PC-3 (cell line): ENCODE results near the gene CHMP4B. TPM values are rescaled to one million over a fixed set of nuclear protein-coding genes. Genes with fewer than 3 reads are reported as not detected.

Experiments used
- ATAC-seq: fragments of 200-7000 bp; cut with Tn5 transposase; 2 replicates; pipeline ENCODE4 v1.9.1; 2020; ENCODE audit warnings: mild to moderate bottlenecking, moderate library complexity
- BruUV-seq: library from RNA; stranded (reverse); fragments of 400-500 nt; replicated peaks from 2 replicates; lab custom pipeline; 2021; lab: Mats Ljungman, UMichigan
- CTCF ChIA-PET: fragments of 300-600 bp; sonication (Branson Sonifier 250); formaldehyde crosslinking; loops from one replicate; lab custom pipeline; 2022; ENCODE audit warnings: antibody characterized with exemption; lab: Charles Lee
- POLR2A ChIA-PET: fragments of 300-600 bp; sonication (Branson Sonifier 250); formaldehyde crosslinking; loops from one replicate; lab custom pipeline; 2022; ENCODE audit warnings: antibody characterized with exemption; ENCODE audit not compliant: unreplicated experiment; lab: Charles Lee
- DNase-seq: peaks from one replicate; pipeline ENCODE4 v3.0.0-alpha.2; 2015
- H2AFZ ChIP-seq: fragments of 300-600 bp; sonication (generic); 2 replicates; pipeline ENCODE4 v1.6.0; 2016; ENCODE audit warnings: antibody characterized with exemption, low read length
- H3F3A ChIP-seq: fragments of 300-600 bp; sonication (generic); one replicate; pipeline ENCODE4 v1.6.0; 2017; ENCODE audit warnings: antibody characterized with exemption, low read length, control low read depth, mild to moderate bottlenecking; ENCODE audit not compliant: unreplicated experiment
- H3K27ac ChIP-seq: fragments of 300-600 bp; sonication (generic); 2 replicates; pipeline ENCODE4 v1.5.1; 2016; ENCODE audit warnings: mild to moderate bottlenecking, low read length
- H3K27me3 ChIP-seq: fragments of 300-600 bp; sonication (generic); 2 replicates; pipeline ENCODE4 v1.6.1; 2016; ENCODE audit warnings: low read length, mixed read lengths
- H3K36me3 ChIP-seq: fragments of 300-600 bp; sonication (generic); 2 replicates; pipeline ENCODE4 v1.6.1; 2016; ENCODE audit warnings: low read depth, mixed run types, low read length, mixed read lengths
- H3K4me1 ChIP-seq: fragments of 300-600 bp; sonication (generic); 2 replicates; pipeline ENCODE4 v1.5.1; 2016; ENCODE audit warnings: low read length; ENCODE audit not compliant: insufficient read depth
- H3K4me2 ChIP-seq: fragments of 300-600 bp; sonication (generic); 2 replicates; pipeline ENCODE4 v1.6.0; 2016; ENCODE audit warnings: low read length
- H3K4me3 ChIP-seq: fragments of 300-600 bp; sonication (generic); 2 replicates; pipeline ENCODE4 v1.5.1; 2016; ENCODE audit warnings: mild to moderate bottlenecking, low read length, mixed read lengths
- H3K79me2 ChIP-seq: fragments of 300-600 bp; sonication (generic); 2 replicates; pipeline ENCODE4 v1.6.1; 2017; ENCODE audit warnings: low read length, mixed read lengths
- H3K9ac ChIP-seq: fragments of 300-600 bp; sonication (generic); 2 replicates; pipeline ENCODE4 v1.6.0; 2016; ENCODE audit warnings: mild to moderate bottlenecking, low read length
- H3K9me2 ChIP-seq: fragments of 300-600 bp; sonication (generic); replicated peaks from 2 replicates; pipeline ENCODE4 v1.6.1; 2016; ENCODE audit warnings: mixed run types, low read length, mixed read lengths
- H3K9me3 ChIP-seq: fragments of 300-600 bp; sonication (generic); 2 replicates; pipeline ENCODE4 v1.6.1; 2016; ENCODE audit warnings: low read length, mixed read lengths
- H4K20me1 ChIP-seq: fragments of 300-600 bp; sonication (generic); 2 replicates; pipeline ENCODE4 v1.6.1; 2016; ENCODE audit warnings: low read length, mixed read lengths
- CTCF ChIP-seq: fragments of 300-600 bp; sonication (generic); conservative IDR thresholded peaks from 2 replicates; pipeline ENCODE4 v1.5.1; 2017; ENCODE audit warnings: antibody characterized with exemption, low read depth, mild to moderate bottlenecking, low read length
- EZH2 ChIP-seq: fragments of 300-600 bp; sonication (generic); IDR thresholded peaks from one replicate; pipeline ENCODE4 v1.6.1; 2017; ENCODE audit warnings: antibody characterized with exemption, mild to moderate bottlenecking, low read length; ENCODE audit not compliant: unreplicated experiment
- EZH2phosphoT487 ChIP-seq: fragments of 300-600 bp; sonication (generic); IDR thresholded peaks from 2 replicates; pipeline ENCODE4 v1.6.1; 2018; ENCODE audit warnings: mild to moderate bottlenecking, antibody characterized with exemption, low read length, borderline replicate concordance
- intact Hi-C: fragments of 100-400 bp; cut with micrococcal nuclease; formaldehyde crosslinking; loops from 2 replicates; pipeline ENCODE4 v1.9.0; 2023
- total RNA-seq: library from RNA; depleted of rRNA; stranded (reverse); fragments of >200 nt; gene quantifications from 2 replicates; pipeline ENCODE4 v1.2.3, GENCODE V29; 2014

CHMP4B gene
- total RNA-seq, 1 experiment from 2014 or later, result 68.8 TPM

DNA sequence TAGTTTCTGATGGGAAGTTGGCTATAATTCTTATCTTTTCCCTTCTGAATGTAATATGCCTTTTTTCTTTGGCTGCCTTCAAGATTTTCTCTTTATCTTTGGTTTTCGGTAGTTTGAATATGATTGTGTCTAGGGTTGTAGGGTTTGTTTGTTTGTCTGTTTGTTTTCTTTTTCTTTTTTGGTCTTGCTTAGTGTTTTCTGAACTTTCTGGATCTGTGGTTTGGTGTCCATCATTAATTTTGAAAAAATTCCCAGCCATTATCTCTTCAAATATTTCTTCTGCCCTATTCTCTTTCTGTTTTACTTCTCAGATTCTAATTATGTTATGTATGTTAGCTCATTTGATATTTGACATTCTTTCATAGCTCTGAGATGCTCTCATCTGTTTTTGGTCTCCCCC, 79.4 kb downstream of the CHMP4B start:
- DNase-seq, result no peak
- H3K9me2 ChIP-seq, result no peaks in the 10 kb centered on the region
- H3K9me3 ChIP-seq, result no peaks in the 10 kb centered on the region
- no peaks in the 10 kb centered on the region for H4K20me1 ChIP-seq
- H3K4me3 ChIP-seq, result no peak overlapping the region
- H3K27ac ChIP-seq, result no peak overlapping the region
- no peak overlapping the region for H2AFZ ChIP-seq
- POLR2A ChIA-PET, result no interaction called here
- no peak for ATAC-seq
- peaks cover 10% of the 10 kb centered on the region; the same call in 1 of the 2 replicates for H3K4me1 ChIP-seq
- H3K9ac ChIP-seq, result no peak overlapping the region
- H3K79me2 ChIP-seq, result no peaks in the 10 kb centered on the region
- no peaks in the 10 kb centered on the region for H3F3A ChIP-seq
- TF ChIP-seq EZH2 (no peak), EZH2phosphoT487 (no peak), CTCF (no peak)
- intact Hi-C loops, result no loop called here
- CTCF ChIA-PET, result no interaction called here
- H3K4me2 ChIP-seq, result no peak overlapping the region
- no TSS peak for BruUV-seq
- H3K36me3 ChIP-seq, result no peaks in the 10 kb centered on the region
- no peaks in the 10 kb centered on the region for H3K27me3 ChIP-seq

- intact Hi-C loops, result no loop called here
- no TSS peak for BruUV-seq
- Histone ChIP-seq H3K36me3 (no peaks in the 10 kb centered on the region), H2AFZ (no peak overlapping the region), H3K4me3 (no peak overlapping the region), H3K9ac (no peak overlapping the region), H4K20me1 (no peaks in the 10 kb centered on the region), H3K27me3 (peaks cover 8% of the 10 kb centered on the region; the same call in 1 of the 2 replicates), H3K4me1 (no peaks in the 10 kb centered on the region), H3K79me2 (no peaks in the 10 kb centered on the region), H3F3A (no peaks in the 10 kb centered on the region), H3K27ac (no peak overlapping the region), H3K9me2 (no peaks in the 10 kb centered on the region), H3K9me3 (no peaks in the 10 kb centered on the region), H3K4me2 (no peak overlapping the region)
- TF ChIP-seq EZH2 (no peak), EZH2phosphoT487 (no peak), CTCF (no peak)
- ATAC-seq, result no peak; the same call in 1 of the 2 replicates
- peak; percentile 37 for DNase-seq
- ChIA-PET POLR2A (no interaction called here), CTCF (interaction anchor here (0.6 kb wide), 2 partner anchors 18 to 376 kb away, joined by 3 to 4 read pairs; no protein-coding TSS in a partner anchor)
Observed at GRCh38 chr20:33893314-33893713, 82.2 kb downstream of the CHMP4B start.

DNA sequence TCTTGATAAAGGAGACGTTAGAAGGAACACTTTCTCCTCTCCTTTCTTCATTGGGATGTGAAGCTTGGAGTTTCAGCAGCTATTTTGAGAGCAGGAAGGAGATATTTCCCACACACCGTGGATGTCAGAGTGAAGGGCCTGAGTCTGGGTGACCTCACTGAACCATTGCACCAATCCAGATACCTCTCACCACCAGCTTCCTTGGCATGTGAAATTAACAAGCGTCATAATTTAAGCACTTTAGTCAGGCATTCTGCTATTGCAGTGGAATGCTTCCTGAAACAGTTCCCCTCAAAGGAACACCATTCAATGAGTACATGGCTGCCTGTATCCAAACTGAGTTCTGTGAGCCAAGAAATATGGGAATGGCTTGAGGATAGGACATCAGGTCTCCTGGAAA, 83.7 kb downstream of the CHMP4B start:
- intact Hi-C loops, result no loop called here
- H3F3A ChIP-seq, result no peaks in the 10 kb centered on the region
- BruUV-seq, result no TSS peak
- H4K20me1 ChIP-seq, result no peaks in the 10 kb centered on the region
- TF ChIP-seq EZH2 (no peak), CTCF (no peak), EZH2phosphoT487 (no peak)
- no peak for DNase-seq
- POLR2A ChIA-PET, result no interaction called here
- H3K4me1 ChIP-seq, result no peaks in the 10 kb centered on the region
- H3K9ac ChIP-seq, result no peak overlapping the region
- no peaks in the 10 kb centered on the region for H3K9me3 ChIP-seq
- H3K27me3 ChIP-seq, result peaks cover 8% of the 10 kb centered on the region; the same call in 1 of the 2 replicates
- no peak overlapping the region for H3K27ac ChIP-seq
- CTCF ChIA-PET, result no interaction called here
- H3K36me3 ChIP-seq, result no peaks in the 10 kb centered on the region
- H3K4me3 ChIP-seq, result no peak overlapping the region
- H3K79me2 ChIP-seq, result no peaks in the 10 kb centered on the region
- H2AFZ ChIP-seq, result no peak overlapping the region
- no peak overlapping the region for H3K4me2 ChIP-seq
- H3K9me2 ChIP-seq, result no peaks in the 10 kb centered on the region
- no peak for ATAC-seq
